ENCODE measurements around the gene FAM53A.

Gene FAM53A

DNA sequence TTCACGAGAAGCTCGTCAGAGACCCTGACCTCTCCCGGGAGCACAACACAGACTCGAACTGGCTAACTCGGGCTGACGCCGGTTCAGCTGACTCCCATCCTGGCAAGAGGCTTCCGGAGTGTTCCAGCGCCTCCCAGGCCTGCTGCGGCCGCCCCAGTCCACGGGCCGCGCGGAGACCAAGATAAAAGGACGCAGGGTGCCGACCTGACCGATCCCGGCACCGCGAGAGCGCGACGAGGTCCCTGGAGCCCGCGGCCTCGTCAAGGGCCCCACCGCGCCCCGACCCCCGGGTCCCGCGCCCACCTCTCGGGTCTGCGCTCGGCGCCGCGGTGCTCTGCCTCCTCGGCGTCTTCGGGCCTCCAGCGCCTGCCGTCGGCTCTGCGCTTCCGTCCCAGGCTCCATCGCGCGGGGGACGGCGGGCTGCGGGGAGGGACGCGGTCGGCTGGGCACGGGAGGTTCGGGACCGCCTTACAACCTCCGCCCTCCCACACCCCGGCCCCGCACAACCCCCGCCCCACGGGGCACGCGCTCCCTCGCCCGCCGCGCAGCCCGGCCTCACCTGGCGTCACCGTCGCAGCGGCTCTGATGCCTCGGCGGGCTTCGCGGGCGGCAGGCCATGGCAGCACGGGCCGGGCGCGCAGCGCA lies 27.6 kb upstream of the FAM53A start:
- Histone ChIP-seq H3K4me1 (ENCODE audit: control insufficient read depth, insufficient read depth, low read length) (no peaks in the 10 kb centered on the region), H3K4me3 (ENCODE audit: low read depth, low read length) (peak overlapping the region; percentile 85), H3K27ac (ENCODE audit: extremely low read depth, low read depth, low read length) (peak overlapping the region; percentile 99), H3K36me3 (ENCODE audit: control insufficient read depth in 2 of 2, insufficient read depth in 1 of 2, low read length in 2 of 2) (peaks cover 1 to 46% of the 10 kb centered on the region in 2 experiments; a peak in 2 of 3 replicates), H3K9me3 (ENCODE audit: control insufficient read depth, insufficient read depth, low read depth, low read length) (no peaks in the 10 kb centered on the region)
- ChIA-PET POLR2A (interaction anchor here (0.5 to 1.8 kb wide), 10 partner anchors 9 to 456 kb away, joined by 3 to 44 read pairs (median 3); partner anchors contain the start of genes TACC3 and TMEM129), CTCF (interaction anchor here (1.1 to 3.4 kb wide), 2 partner anchors 18 to 19 kb away, joined by 4 to 14 read pairs; no protein-coding TSS in a partner anchor)
- TF ChIP-seq GLIS1 (tag by site-specific recombination; IDR thresholded peaks at IDR 0.05) (no peak), ZNF677 (tag by site-specific recombination; IDR thresholded peaks at IDR 0.05) (no peak), ZNF19 (tag by site-specific recombination; IDR thresholded peaks at IDR 0.05; ENCODE audit: low read depth) (no peak), ZNF529 (tag by site-specific recombination; IDR thresholded peaks at IDR 0.05; ENCODE audit: insufficient replicate concordance) (no peak), ZNF366 (tag by site-specific recombination; conservative IDR thresholded peaks at IDR 0.05) (no peak), ZNF184 (tag by site-specific recombination; IDR thresholded peaks at IDR 0.05) (no peak), GLIS2 (tag by site-specific recombination; IDR thresholded peaks at IDR 0.05) (peak; percentile 41; the same call in 1 of the 2 replicates), KLF9 (tag by site-specific recombination; IDR thresholded peaks at IDR 0.05; ENCODE audit: low read depth) (no peak), ZNF624 (tag by site-specific recombination; IDR thresholded peaks at IDR 0.05) (no peak), BCL11B (tag by site-specific recombination; IDR thresholded peaks at IDR 0.05; ENCODE audit: low read depth) (no peak), MEIS1 (CRISPR knock-in tag; IDR thresholded peaks at IDR 0.05; ENCODE audit: borderline replicate concordance) (no peak), PRDM6 (tag by site-specific recombination; IDR thresholded peaks at IDR 0.05) (no peak), ZBTB20 (tag by site-specific recombination; IDR thresholded peaks at IDR 0.05) (0 out of 2 replicates have a peak, but pooled peaks have one; percentile 4), ZNF768 (tag by site-specific recombination; IDR thresholded peaks at IDR 0.05) (no peak), YY2 (tag by site-specific recombination; IDR thresholded peaks at IDR 0.05) (no peak), ZNF433 (tag by site-specific recombination; IDR thresholded peaks at IDR 0.05; ENCODE audit: low read depth) (no peak), ZNF76 (tag by site-specific recombination; IDR thresholded peaks at IDR 0.05; ENCODE audit: borderline replicate concordance, low read depth) (peak; percentile 65; the same call in 1 of the 2 replicates), ZBTB17 (tag by site-specific recombination; IDR thresholded peaks at IDR 0.05) (no peak), ZNF37A (tag by site-specific recombination; IDR thresholded peaks at IDR 0.05) (no peak), KLF8 (tag by site-specific recombination; IDR thresholded peaks at IDR 0.05) (0 out of 2 replicates have a peak, but pooled peaks have one; percentile 4), ZFP3 (tag by site-specific recombination; IDR thresholded peaks at IDR 0.05; ENCODE audit: low read depth) (no peak), ZNF391 (tag by site-specific recombination; IDR thresholded peaks at IDR 0.05; ENCODE audit: borderline replicate concordance, low read depth) (no peak), ZNF221 (tag by site-specific recombination; IDR thresholded peaks at IDR 0.05; ENCODE audit: borderline replicate concordance) (no peak), ZNF423 (tag by site-specific recombination; IDR thresholded peaks at IDR 0.05) (no peak), ZNF350 (tag by site-specific recombination; IDR thresholded peaks at IDR 0.05) (no peak), SALL2 (tag by site-specific recombination; IDR thresholded peaks at IDR 0.05; ENCODE audit: borderline replicate concordance) (no peak), ZNF114 (tag by site-specific recombination; IDR thresholded peaks at IDR 0.05) (no peak), ZBTB26 (tag by site-specific recombination; optimal IDR thresholded peaks at IDR 0.05) (peak; percentile 73), ZNF48 (tag by site-specific recombination; IDR thresholded peaks at IDR 0.05) (no peak), ZEB2 (tag by site-specific recombination; IDR thresholded peaks at IDR 0.05) (0 out of 2 replicates have a peak, but pooled peaks have one; percentile 2)
- TF ChIP-seq, protein P1, sequence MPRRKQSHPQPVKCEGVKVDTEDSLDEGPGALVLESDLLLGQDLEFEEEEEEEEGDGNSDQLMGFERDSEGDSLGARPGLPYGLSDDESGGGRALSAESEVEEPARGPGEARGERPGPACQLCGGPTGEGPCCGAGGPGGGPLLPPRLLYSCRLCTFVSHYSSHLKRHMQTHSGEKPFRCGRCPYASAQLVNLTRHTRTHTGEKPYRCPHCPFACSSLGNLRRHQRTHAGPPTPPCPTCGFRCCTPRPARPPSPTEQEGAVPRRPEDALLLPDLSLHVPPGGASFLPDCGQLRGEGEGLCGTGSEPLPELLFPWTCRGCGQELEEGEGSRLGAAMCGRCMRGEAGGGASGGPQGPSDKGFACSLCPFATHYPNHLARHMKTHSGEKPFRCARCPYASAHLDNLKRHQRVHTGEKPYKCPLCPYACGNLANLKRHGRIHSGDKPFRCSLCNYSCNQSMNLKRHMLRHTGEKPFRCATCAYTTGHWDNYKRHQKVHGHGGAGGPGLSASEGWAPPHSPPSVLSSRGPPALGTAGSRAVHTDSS (tag by site-specific recombination; IDR thresholded peaks at IDR 0.05), result no peak
- TF ChIP-seq, protein P2, sequence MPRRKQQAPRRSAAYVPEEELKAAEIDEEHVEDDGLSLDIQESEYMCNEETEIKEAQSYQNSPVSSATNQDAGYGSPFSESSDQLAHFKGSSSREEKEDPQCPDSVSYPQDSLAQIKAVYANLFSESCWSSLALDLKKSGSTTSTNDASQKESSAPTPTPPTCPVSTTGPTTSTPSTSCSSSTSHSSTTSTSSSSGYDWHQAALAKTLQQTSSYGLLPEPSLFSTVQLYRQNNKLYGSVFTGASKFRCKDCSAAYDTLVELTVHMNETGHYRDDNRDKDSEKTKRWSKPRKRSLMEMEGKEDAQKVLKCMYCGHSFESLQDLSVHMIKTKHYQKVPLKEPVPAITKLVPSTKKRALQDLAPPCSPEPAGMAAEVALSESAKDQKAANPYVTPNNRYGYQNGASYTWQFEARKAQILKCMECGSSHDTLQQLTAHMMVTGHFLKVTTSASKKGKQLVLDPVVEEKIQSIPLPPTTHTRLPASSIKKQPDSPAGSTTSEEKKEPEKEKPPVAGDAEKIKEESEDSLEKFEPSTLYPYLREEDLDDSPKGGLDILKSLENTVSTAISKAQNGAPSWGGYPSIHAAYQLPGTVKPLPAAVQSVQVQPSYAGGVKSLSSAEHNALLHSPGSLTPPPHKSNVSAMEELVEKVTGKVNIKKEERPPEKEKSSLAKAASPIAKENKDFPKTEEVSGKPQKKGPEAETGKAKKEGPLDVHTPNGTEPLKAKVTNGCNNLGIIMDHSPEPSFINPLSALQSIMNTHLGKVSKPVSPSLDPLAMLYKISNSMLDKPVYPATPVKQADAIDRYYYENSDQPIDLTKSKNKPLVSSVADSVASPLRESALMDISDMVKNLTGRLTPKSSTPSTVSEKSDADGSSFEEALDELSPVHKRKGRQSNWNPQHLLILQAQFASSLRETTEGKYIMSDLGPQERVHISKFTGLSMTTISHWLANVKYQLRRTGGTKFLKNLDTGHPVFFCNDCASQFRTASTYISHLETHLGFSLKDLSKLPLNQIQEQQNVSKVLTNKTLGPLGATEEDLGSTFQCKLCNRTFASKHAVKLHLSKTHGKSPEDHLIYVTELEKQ (tag by site-specific recombination; IDR thresholded peaks at IDR 0.05; ENCODE audit: borderline replicate concordance), result no peak

All from HEK293 (cell line).